ENCODE results near the gene CNOT6L.
"Not testable (repeated sequence)": the region's sequence is repeated elsewhere in the genome, so short reads cannot be mapped to it uniquely, and the experiment has no call there.

The CNOT6L gene

DNA sequence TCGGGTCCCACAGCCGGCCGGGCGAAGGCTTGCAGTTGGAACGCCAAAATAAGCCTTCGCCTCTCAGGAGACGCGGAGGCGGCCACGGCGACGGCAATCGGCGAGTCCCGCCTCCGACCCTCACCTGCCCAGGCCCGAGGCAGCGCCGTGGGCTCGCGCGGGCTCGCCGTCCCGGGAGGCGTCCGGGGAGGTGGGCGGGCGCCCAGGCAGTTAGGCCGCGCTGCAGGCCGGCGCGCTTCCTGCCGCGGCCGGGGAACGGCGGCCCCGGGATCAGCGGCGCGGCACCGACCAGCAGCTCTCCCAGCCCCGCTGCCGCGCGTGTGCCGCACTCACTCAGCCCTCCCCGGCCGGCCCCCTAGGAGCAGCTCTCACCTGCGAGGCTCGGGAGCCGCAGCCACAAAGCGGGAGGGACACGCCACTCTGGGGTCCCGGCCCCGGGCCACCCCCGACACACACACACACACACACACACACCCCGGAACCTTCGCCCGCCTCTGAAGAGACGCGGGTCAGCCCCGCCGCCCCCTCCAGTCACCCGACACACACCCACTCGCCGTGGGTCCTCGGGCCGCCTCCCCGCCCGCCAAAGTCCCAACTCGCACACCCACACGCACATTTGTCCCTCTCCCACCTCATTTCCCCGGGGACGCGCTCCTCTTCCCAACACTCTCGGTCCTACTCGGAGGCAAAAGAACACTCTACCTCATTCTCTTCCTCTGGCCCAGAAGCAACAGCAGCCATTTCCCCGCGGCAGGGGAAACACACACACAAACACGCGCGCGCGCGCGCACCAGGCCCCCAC lies at the start of gene CNOT6L:
Gene CNOT6L (minus strand): TSS at position 767 of the 802 bp plus-strand sequence. CDS start 60 bp downstream, at position 707.
- peak; percentile 46 for DNase-seq

DNA sequence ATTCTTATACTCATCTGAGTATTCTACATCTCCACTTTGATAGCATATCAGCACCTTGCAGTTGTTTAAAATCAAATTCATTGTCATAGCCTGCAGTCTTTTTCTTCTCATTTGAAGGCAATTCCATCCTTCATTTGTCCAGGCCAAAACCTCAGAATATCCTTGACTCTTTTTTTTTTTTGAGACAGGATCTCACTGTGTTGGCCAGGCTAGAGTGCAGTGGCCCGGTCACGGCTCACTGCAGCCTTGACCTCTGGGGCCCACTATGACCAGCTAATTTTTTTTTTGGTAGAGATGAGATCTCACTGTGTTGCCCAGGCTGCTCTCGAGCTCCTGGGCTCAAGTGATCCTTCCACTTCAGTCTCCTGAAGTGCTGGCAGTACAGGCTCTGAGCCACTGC lies 46.1 kb upstream of the CNOT6L start:
- no peak for DNase-seq

DNA sequence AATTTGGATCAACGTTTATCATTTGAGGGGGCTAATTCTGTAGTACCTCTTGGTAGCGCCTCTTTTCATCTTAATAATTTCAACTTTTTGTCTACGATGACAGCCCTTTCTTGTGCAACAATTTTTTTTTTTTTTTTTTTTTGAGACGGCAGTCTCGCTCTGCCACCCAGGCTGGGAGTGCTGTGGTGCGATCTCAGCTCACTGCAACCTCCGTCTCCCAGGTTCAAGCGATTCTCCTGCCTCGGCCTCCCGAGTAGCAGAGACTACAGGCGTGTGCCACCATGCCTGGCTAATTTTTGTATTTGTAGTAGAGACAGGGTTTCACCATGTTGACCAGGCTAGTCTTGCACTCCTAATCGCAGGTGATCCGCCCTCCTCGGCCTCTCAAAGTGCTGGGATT lies 44.2 kb upstream of the CNOT6L start:
- not testable (repeated sequence) for DNase-seq

DNA sequence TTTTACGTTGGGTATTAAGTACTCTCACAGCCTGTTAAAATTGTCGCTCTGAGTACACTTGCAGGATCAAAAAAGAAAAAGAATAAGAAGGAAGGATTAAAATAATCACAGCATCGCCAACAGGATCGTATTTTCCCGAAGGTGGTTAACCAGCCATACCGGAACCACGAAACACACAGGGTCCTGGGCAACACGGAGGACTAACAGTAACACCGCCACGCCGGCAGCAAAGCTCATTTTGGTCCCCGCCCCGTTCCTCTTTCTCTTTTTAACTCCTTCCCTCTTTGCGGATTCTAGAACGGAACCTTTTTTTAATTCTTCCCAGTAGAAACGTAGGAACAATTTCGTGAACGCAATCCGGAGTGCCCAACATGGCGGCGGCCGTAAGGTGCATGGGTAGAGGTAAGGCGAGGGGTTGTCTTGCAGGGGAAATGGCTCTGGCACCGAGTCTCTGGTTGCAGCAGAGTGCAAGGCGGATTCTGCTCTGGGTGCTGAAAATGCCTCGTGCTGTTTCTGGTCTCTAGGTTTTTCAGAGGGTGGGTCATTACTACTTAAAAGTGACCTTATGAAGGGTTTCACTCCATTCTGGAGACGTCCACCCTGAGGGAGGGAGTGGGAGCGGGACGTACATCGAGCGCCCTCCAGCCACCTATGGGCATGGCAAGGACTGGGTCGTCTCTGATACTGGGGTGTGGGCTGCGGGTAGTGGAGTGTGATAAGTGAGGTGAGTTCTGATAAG lies 43.5 kb upstream of the CNOT6L start, which contains the start of gene MRPL1:
Gene MRPL1 (plus strand): TSS at position 353 of the 739 bp plus-strand sequence. CDS start 19 bp downstream, at position 372.
- peak; percentile 94 for DNase-seq

DNA sequence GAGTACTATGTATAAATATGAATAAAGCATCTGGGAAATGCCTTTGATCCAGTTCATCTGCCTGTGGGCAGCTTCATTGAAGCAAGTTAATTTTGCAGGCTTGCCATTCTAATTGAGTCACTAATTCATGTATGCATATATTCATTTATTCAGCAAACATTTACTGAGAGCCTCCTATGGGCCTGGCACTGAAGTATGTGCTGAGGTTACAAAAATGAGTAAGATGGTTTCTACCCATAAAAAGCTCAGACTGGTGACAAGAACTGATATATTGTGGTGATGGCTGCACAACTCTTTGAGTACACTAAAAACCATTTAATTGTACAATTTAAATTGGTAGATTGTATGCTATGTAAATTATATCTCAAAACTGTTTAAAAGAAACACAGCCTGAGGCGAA lies 42.3 kb upstream of the CNOT6L start:
- no peak for DNase-seq

DNA sequence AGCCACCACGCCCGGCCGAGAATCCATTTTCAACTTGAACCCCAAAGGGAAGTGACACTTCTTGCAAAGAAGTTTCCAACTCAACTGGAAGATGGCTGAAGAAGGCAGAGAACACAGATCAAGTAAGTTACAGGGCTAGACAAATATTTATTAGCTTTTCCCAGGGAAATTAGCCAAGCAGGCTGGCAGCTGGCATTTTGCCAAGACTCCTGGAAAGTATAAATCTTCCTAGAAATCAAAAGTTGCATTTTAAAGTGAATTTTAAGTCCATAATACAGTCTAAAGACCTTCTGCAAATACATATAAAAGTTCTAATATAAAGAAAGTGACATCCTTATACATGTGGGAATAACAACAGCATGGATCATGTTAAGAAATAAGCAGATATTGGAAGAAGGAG lies 40.1 kb upstream of the CNOT6L start:
- DNase-seq: no peak

DNA sequence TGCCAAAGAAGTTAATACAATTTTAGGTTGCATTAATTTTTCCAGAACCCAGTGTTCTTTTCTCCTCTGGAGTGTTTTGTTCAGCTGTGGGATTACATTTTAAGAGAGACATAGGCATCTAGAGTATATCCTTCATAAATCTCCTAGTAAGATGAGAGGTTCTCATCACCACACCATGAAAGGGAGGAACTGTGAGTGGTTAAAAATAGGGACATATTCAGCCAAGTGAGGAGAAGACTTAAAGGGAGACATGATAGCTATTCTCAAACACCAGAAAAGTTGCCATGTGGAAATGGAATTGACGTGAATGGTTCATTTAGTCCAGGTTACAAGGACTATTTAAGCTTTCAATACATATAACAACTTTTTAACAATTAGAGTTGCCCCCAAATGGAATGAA lies 37.0 kb upstream of the CNOT6L start:
- DNase-seq: no peak

DNA sequence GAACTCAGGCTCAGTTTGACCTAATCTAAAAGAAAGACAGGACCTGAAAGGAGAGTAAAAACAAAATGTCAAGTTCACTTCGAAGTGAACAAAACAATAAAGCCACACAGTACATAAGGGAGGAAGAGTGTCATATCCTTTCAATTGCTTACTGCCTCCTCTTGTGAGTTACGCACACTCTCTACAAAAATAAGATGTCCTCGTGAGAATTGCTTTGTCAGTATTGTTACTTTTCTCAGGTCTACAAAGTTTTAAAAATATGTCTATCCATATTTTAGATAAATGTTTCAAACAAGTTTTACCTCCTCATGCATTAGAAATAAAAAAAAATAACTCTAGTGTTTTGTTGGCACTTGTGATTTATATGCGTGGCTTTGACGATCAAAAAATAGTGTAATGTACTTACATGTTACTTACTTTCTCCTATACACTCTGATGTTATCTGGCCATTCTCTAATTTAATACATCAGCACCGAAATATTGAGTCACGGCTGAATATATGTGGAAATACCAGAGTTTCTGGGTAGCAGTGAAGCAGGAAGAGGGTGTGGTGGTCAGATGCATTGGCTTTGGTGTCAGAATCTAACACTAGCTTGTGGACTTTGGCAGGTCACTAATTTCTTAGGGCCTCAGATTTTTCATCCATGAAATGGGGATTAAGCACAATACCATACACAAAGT lies 35.4 kb upstream of the CNOT6L start:
- DNase-seq: no peak

DNA sequence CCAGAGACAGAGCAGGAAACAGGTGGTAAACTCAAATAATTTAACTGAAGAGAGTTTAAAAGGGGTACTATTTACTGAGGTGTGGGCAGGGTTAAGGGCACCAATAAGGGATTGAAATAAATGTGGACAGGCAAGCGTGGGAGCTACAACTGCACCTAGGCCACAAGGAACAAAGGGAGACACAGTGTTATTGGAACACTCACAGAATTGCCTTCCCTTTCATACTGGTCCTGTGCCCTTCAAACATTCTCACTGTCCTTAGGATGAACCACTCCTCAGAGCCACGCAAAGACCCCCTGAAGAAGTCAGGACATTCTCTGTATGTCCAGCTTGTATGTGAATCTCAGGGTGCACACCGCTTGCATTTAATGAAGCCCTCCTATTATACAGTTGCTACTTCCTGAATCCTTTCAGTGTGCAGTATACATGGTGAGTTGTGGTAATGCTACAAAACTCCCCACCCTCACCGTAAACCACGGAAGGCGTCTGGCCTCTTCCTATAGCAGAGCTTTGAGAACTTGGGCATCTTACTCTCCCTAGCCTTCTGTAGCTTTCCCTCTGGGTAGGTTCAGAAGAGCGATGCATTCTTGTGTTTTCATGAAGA lies 33.8 kb upstream of the CNOT6L start:
- DNase-seq: no peak

DNA sequence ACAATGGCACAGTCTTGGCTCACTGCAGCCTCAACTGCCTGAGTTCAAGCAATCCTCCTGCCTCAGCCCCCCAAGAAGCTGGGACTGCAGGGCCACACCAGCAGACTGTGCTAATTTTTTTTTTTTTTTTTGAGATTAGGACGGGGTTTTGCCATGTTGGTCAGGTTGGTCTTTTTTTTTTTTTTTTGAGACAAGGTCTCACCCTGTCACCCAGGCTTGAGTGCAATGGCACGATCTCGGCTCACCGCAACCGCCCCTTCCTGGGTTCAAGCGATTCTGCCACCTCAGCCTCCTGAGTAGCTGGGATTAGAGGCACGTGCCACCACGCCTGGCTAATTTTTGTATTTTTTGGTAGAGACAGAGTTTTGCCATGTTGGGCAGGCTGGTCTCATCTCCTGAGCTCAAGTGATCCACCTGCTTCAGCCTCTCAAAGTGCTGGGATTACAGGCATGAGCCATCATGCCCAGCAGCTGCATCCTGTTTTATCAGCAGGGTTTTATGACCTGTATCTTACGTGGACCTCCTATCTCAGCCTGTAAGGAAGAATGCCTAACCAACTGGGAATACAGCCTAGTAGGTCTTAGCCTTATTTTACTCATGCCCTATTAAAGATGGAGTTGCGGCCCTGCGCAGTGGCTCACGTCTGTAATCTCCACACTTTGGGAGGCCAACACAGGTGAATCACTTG lies 30.3 kb upstream of the CNOT6L start:
- DNase-seq: no peak

DNA sequence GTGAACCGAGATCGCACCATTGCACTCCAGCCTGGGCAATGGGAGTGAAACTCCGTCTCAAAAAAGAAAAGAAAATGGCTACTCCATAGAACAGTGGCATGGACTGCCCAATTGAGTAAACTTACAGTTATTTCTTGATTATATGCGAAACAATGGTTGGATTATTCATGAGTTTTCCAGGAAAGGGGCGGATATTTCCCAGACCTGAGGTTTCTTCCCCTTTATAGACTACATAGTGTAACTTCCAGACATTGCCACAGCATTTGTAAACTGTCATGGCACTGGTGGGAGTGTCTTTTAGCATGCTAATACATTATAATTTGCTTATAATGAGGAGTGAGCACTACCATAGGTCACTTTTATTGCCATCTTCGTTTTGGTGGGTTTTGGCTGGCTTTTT lies 29.3 kb upstream of the CNOT6L start:
- DNase-seq: no peak

DNA sequence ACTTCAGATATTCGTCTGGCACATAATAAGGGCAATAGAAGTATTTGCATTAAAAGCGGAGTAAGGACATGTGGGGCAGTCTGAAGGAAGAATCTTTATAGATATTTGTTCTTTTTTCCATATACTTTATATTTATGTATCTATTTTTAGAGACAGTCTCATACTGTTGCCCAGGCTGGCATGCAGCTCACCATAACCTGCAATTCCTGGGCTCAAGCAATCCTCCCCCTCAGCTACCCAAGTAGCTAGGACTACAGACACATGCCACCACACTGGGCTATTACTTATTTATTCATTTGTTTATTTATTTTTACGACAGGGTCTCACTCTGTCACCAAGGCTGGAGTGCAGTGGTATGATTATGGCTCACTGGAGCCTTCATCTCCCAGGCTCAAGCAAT lies 26.8 kb upstream of the CNOT6L start:
- no peak for DNase-seq

DNA sequence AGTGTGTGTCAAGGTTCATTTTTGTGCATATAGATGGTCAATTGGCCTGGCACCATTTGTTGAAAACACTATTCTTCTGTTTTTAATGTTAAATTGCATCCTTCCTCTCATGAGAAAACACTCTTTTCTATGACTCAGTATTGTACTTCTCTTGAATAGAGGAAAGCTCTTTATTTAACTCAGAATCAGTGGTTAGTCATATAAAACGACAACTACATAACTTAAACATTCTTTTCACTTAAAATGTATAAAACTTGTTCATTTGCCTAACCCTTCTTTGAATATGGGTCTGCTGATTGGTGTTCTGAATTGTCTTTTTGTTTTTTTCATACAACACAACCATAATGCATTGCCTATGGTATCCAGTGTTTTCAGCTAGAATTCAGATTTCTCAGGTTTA lies 26.2 kb upstream of the CNOT6L start:
- DNase-seq: no peak

DNA sequence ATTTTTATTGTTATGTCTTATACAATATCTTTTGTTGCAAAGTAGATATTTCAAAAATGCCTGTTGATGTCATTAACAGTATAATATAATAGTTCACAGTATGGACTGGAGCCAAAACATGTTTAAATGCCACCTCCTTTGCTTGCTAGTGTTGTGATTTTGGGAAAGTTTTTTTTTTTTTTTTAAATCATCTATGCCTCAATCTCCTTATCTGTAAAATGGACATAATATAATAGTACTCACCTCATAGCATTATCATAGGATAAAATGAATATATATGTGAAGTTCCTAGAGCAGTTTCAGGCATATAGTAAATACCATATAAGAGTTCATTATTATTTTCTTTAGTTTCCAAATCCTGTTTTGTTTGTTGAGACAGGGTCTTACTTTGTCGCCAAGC lies 25.2 kb upstream of the CNOT6L start:
- DNase-seq: no peak

DNA sequence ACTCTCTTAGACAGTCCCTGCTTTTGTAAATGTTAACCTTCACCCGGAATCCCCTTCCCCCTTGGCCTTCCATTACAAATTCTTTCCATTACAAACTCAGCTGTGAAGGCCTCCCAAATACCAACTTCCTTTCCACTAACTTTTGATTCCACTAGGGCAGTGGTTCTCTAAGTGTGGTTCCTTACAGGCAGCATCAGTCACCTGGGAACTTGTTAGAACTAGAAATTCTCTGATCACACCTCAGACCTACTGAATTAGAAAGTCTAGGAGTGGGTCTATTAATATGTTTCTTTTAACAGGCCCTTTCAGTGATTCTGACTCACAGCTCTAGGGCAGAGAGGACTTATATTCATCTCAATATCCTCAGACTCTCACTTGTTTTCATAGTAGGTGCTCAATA lies 24.5 kb upstream of the CNOT6L start:
- DNase-seq: no peak

DNA sequence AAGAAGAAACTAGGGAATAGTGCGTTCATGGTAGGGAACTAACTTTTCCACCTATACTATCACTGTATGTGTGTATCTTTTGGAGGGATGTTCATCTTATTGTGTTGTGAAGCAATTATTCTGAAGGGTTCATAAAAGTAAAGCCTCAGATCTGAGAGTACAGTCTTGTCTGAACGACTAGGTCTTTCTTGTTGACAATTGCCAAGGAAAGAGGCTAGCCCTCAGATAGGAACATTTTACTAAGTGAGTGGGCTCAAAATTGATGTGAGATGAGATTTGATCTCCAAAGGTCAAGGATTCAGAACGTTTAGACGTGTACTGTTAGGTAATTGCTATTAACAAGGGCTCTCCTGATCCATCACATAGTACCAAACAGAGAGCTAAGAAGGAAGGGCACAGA lies 15.2 kb upstream of the CNOT6L start:
- DNase-seq: no peak

DNA sequence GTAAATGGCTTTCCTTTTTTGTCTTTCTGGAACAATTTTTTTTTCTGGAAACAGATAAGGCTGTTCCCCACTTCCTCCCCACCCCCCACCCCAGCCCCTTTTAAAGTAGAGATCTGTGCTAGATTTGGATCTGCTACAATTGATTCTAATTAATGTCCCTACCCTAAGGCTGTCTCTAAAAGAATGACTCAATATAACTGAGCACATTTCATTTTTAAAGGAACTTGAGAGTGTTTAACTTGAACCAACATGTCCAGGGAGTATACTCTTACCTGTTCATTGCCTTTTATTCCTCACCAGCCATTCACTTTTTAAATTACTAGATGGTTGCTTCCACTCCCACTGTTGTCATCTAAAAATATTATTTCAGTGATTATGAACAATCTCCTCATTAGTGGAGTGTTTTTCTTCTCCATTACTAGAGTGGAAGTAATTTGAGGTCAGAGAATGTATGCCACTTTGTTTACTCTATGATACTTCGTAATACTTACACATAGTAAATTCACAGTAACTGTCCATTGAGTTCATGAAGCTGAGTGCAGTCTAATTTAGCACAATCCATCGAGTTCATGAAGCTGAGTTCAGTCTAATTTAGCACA lies 14.1 kb upstream of the CNOT6L start:
- DNase-seq: no peak

DNA sequence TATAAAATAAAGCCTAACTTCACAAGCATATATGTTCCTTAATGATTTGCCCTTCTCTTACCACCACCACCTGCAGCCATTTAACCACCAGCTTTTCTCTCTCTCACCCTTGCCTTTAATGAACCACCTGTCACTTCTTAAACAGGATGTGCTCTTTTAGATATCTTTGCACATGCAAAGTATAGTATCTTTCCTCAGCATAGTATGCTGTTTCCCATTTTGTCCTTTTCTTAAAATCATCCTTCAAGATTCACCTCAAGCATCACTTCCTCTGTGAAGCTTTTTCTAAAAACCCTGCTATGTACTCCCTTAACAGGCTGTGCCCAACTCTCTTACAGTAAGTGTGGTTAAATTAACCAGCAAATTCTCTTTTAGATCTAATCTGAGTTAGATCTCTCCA lies 8.2 kb upstream of the CNOT6L start:
- no peak for DNase-seq

DNA sequence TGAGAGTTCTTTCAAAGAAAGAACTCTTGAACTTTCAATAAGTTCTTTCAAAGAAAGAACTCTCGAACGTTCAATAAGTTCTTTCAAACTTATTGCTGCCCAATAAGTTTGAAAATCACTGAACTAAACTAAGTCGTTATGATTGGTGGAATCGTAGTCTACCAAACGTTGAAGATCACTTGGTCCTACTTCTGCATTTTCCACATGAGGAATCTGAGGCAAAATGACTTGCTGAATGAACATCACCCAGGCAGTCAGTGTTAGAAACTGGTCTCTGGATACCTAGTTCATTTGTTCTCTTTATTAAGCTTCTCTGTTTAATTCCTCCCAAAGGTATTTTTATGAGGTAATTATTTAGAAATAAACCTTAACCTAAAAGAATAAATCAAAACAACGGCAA lies 7.1 kb upstream of the CNOT6L start:
- DNase-seq: no peak

DNA sequence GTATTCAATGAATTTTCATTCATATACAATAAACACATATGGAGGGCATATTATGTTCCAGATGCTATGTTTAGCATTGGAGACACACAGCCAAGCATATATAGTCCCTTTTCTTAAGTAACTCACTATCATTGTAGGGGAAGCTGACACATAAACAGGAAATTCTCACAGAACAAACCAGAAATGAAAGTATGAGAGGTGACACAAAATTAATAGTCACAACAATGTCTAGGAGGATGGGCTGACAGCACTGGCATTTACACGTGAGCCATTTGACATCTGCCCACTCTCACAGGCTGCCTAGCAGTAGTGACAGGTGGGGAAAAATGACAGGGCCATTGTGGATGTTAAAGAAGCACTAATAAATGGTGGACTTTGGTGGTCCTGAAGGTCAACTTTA lies 2.6 kb upstream of the CNOT6L start:
- no peak for DNase-seq

DNA sequence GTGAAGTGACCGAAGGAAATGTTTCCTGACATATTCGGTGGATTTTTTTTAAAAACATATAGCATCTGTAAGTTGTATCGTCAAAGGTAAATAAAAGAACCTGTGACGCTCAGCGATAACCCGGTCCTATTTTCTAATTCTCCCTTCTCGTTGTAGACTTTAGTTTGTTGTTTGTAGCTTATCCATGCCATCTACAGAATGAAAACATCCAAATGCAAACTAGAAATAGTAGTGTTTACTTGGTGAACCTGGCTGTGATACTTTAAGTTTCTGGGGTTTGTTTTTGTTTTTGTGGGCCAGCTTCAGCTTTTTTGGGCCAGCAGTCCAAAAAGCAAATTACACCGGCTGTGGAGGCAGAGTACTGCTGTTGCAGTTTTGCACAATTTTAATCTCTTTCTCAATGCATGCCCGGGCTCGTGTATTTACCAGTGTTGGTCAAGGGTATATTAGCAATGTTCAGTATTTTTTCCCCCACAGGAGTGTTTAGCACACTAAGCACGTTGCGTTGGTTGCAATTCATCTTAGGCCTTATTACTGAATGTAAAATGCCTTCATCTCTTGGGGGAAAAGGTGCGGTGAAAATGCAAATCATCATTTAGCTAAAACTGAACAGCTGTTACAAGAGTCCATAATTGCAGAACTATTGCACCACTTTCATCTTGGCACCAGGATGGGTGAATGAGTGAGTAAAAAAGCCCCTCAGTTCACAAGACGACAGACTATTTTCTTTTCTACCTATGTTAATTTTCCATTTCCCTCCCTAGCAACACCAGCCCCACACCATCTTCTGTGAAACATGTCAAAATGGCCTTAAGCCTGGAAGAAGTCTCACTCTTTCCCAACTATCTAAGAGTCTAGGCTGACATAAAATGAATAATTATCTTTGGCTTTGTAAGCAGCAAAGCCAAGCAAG lies 1.7 kb upstream of the CNOT6L start:
- DNase-seq: no peak
